Stomach (tissue), 4 donors: Measurements from ENCODE around the gene ZNF598.

ENCODE experiments used
- CTCF ChIP-seq, 7 experiments: fragments of 450-650 bp in 4 of 7; fragments of 200-600 bp in 3 of 7; sonication (generic) in 3 of 7; IDR thresholded peaks; one replicate each; pipeline ENCODE4 v1.5.1; 2016 to 2019; ENCODE audit warnings: antibody characterized with exemption in 7 of 7, control low read depth in 2 of 7, mild to moderate bottlenecking in 1 of 7
- EP300 ChIP-seq: sonication (generic); formaldehyde crosslinking; IDR thresholded peaks from one replicate; pipeline ENCODE4 v1.6.1; 2017; ENCODE audit warnings: antibody characterized with exemption
- POLR2A ChIP-seq, 4 donors: fragments of 450-650 bp; IDR thresholded peaks; one replicate each; pipeline ENCODE4 v1.6.1; 2016; ENCODE audit warnings: antibody characterized with exemption in 4 of 4, control low read depth in 2 of 4, mild to moderate bottlenecking in 1 of 4, moderate library complexity in 1 of 4

GRCh38 chr16:2025878-2026460 lies 16.3 kb upstream of the ZNF598 start:
- TF ChIP-seq POLR2A (IDR thresholded peaks at IDR 0.05) = no peak
- TF ChIP-seq EP300 = no peak
- TF ChIP-seq CTCF (IDR thresholded peaks at IDR 0.05) = no peak
